ENCODE data around the gene CPSF7.

The CPSF7 gene

DNA sequence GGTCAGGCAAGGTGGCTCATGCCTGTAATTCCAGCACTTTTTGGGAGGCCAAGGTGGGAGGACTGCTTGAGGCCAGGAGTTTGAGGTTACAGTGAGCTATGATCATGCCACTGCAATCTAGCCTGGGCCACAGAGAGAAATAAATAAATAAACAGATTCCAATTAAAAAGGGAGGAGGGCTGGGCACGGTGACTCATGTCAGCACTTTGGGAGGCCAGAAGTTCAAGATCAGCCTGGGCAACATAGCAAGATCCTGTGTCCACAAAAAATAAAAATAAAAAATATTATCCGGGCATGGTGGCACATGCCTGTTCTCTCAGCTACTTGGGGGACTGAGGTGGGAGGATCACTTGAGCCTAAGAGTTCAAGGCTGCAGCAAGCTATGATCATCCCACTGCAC, 75.6 kb downstream of the CPSF7 start:
- no peak for DNase-seq (ENCODE audit: low spot score)

DNA sequence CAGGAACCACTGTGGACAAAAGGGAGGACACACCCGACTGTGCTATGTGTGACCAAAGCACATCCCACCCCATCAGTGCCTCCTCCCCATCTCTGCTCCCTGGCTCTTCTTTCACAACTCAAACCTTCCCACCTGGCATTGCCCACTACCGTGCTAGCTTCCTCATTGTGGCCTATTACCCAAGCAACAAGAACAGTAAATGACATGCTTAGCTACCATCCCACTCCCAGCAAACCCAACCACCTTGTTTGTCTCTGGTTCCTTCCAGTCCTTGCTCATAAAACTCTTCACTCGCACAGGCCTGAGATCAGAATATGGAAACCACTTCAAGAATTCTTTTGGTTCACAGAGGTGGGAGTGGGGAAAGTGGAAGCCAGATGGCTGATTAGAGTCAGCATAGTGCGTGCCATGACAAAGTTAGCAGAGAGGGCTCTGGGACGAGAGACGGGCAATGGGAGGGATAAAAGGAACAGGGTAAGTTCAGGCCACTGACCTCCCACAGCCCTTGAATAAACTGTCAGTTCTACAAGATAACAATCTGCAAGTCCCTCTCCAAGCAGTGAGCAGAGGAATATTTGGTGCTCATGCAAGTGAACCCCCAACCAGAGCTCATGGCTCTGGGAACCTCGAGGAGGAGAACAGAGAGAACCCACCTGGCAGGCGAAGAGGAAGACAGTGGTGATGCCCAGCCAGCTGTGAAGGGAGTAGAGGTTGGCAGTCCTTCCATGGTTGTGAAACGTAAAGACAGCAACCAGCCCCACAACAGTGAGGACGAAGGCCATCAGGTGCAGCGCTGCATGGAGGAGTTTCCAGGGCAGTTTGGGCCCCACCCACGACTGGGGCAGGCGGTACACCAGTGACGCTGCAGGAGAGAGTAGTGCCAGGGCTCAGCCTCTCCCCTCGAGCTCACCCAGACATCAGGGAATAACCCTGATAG, 76.4 kb downstream of the CPSF7 start:
- DNase-seq (ENCODE audit: low spot score) = peak; percentile 27

All from hematopoietic multipotent progenitor cell treated with erythropoietin and hydrocortisone succinate and interleukin-3 and kit ligand, for 15 days (in vitro differentiated cells).